ENCODE results near the gene RPH3AL.
"Not testable (repeated sequence)": the region's sequence is repeated elsewhere in the genome, so short reads cannot be mapped to it uniquely, and the experiment has no call there.

Gene RPH3AL

DNA sequence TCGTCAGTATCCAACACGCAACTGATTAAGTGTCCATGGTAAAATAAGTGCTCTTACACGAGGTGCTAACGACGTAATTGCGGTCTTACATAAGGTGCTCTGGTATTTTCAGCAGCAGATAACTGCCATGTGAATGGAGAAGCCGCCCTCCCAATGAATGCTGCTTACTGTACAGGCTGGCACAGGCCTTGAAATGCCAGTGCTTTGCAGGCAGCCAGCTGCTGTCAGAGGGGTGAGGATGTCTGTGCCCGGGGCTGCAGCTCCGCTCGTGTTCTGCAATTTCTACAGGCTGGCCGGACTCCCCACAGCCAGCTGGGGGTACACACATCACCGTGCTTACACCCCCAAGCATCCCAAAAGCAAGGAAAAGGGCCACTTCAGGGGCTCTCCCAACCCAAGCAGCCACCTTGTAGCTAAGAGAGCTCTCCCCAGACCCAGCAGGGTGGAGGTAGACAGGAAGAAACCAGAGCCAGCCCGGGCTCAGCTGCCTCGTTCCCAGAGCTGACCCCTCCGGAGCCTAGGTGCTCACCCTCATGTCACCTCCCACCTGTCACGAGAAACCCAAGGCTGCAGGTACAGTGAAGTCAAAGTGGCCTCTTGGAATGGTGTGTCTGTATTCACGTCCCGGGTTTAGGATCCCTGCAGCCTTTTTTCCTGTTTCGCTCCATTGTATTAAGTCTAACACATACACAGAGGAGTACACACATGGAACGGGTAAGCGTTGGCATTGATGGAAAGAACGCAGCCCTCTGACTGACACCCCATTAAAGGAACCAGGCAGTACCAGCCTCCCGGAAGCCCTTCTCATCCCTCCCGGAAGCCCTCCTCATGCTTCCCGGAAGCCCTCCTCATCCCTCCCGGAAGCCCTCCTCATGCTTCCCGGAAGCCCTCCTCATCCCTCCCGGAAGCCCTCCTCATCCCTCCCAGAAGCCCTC is 27.2 kb upstream of the RPH3AL start:
- no peak for DNase-seq (ENCODE audit: low read depth)

DNA sequence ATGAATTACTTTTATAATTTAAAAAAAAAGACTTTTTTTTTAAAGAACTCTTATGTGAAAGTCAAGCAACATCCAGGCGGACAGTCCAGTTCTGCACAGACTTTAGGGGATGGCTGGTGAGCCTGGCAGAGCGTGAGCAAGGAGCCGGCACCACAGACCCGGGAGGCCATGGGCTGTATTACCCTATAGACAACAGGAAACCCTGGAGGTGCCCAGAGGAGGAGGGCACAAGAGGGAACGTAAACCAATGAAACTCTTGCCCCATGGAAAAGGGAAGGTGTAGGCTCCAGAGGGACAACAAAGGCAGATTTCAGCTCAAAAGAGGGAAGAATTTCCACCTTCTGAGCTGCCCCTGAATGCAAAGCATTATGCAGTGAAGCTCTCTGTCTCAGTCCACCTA is 25.5 kb upstream of the RPH3AL start:
- DNase-seq (ENCODE audit: low read depth), result no peak

DNA sequence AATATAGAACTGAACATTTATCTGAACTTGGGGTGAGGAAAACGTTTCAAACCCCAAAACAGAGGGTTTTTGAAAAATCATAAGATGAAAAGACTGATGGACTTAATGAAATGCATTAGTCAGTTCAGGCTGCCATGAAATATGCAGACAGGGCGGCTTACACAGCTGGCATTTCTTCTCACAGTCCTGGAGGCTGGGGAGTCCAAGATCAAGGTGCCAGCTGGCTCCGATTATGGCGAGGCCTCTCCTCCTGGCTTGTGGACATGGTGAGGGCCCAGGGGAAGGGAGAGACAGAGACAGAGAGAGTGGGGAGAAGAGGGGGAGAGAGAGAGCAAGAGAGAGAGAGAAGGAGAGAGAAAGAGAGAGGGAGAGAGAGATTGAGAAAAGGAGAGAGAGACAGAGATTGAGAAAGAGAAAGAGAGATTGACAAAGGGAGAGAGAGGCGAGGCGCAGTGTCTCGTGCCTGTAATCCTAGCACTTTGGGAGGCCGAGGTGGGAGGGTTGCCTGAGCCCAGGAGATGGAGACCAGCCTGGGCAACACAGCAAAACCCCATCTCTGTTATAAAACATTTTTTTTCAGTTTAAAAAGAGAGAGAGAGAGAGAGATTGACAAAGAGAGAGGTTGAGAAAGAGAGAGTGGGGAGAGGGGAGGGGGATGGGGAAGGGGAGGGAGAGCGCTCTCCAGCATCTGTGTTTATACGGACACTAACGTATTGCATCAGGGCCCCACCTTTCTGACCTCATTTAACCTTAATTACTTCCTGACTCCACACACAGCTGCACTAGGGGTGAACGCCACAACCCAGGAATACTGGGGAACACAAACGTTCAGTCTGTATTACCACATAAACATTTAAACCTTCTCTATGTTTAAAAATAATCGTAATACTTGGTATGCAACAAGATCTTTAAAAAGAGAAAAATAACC is 24.6 kb upstream of the RPH3AL start:
- DNase-seq (ENCODE audit: low read depth), result peak; percentile 22

DNA sequence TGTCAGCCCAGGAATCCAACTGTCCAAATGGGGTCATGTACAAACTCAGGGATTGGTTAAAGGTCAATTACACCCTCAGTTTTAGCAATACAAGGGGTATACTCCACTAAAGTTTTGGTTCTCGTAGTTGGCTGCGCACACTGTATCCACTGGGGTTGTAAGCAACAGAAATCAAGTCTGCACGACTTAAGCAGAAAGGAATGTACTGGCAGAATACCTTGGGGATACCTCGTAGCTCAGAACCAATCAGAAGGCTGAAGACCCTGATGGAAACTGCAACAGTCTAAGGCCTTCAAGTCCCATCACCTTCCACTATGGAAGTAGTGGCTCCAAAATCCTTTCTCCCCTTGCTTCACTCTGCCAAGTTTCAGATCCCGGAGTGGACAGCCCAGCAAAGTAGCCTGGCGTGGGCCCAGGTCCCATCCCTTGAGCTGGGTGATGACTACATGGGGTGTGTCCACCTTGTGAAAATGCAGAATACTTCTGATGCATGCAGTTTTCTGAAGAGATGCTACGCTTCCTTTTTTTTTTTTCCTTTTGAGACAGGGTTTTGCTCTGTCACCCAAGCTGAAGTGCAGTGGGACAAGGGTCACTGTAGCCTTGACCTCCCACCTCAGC is 21.1 kb upstream of the RPH3AL start:
- no peak for DNase-seq (ENCODE audit: low read depth)

GRCh38 chr17:372157-373152 is 19.8 kb upstream of the RPH3AL start:
- no peak for DNase-seq (ENCODE audit: low read depth)

DNA sequence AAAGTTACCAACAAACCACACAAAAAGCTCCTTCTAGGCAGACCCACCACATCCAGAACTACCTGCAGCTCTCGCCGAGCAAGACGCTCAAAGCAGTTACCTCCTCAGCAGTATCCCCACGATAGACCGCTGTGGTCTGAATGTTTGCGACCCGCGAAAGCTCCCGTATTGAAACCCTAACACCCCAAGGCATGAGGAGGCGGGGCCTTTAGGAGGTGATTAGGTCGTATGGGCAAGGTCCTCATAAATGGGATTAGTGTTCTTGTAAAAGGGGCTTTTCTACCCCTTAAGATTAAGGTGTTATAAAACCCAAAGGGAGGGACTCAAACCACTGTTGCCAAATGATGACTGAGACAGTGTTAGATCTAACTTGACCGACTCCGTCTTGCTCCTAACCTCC is 19.0 kb upstream of the RPH3AL start:
- no peak for DNase-seq (ENCODE audit: low read depth)

DNA sequence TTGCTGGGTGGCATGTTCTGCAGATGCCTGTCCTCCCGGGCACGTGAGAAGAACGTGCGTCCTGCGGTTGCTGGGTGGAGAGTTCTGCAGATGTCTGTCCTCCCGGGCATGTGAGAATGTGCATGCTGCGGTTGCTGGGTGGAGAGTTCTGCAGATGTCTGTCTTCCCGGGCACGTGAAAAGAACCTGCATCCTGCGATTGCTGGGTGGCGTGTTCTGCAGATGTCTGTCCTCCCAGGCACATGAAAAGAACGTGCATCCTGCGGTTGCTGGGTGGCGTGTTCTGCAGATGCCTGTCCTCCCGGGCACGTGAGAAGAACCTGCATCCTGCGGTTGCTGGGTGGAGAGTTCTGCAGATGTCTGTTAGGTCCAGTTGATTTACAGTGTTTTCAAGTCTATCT is 15.0 kb upstream of the RPH3AL start:
- DNase-seq (ENCODE audit: low read depth), result not testable (repeated sequence)

DNA sequence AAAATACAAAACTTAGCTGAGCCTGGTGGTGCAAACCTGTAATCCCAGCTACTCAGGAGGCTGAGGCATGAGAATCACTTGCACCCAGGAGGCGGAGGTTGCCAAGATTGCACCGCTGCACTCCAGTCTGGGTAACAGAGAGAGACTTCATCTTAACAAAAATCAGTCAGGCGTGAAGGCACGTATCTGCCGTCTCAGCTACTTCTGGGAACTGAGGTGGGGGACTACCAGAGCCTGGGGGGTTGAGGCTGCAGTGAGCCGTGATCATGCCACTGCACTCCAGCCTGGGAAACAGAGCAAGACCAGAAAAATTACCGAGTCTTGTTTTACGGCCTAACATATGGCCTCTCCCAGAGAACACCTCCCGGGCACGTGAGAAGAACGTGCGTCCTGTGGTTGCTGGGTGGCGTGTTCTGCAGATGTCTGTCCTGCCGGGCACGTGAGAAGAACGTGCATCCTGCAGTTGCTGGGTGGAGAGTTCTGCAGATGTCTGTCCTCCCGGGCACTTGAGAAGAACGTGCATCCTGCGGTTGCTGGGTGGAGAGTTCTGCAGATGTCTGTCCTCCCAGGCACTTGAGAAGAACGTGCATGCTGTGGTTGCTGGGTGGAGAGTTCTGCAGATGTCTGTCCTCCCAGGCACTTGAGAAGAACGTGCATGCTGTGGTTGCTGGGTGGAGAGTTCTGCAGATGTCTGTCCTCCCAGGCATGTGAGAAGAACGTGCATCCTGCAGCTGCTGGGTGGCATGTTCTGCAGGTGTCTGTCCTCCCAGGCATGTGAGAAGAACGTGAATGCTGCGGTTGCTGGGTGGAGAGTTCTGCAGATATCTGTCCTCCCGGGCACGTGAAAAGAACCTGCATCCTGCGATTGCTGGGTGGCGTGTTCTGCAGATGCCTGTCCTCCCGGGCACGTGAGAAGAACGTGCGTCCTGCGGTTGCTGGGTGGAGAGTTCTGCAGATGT is 14.3 kb upstream of the RPH3AL start:
- not testable (repeated sequence) for DNase-seq (ENCODE audit: low read depth)

DNA sequence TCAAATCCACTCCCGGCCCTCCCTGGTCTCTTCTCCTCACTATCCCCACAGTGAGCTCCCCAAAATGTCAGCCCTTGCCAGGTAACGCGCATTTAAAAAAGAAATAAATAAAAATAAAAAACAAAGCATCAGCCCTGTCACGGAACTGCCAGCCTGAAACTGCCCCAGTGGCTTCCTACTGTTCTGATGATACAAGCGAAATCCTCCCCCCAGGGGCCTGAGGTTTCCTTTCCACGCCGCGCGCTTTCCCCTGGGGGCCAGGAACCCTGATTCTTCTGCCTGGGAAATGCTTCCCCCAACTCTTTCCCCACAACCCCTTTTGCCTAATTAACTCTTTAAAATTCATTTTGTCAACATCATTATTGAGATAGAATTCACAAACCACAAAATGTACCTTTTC is 12.2 kb upstream of the RPH3AL start:
- no peak for DNase-seq (ENCODE audit: low read depth)

GRCh38 chr17:364308-364707 is 11.7 kb upstream of the RPH3AL start:
- DNase-seq (ENCODE audit: low read depth), result no peak

DNA sequence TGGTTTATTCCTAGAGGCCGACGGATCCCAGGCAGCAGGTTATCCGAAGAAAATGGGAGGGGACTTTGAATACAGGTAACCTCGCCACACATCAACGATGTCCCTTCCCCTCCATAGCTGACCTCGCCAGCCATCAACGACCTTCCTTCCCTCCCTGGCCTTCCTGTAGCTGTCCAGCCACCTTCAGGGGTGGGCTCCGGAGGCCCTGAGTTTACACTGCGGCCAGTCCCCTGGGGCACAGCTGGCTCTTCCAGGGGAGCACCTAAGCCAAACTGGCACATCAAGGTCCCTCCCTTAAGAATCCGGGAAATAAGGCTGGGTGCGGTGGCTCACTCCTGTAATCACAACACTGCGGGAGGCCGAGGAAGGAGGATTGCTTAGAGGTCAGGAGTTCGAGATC is 10.1 kb upstream of the RPH3AL start:
- no peak for DNase-seq (ENCODE audit: low read depth)

DNA sequence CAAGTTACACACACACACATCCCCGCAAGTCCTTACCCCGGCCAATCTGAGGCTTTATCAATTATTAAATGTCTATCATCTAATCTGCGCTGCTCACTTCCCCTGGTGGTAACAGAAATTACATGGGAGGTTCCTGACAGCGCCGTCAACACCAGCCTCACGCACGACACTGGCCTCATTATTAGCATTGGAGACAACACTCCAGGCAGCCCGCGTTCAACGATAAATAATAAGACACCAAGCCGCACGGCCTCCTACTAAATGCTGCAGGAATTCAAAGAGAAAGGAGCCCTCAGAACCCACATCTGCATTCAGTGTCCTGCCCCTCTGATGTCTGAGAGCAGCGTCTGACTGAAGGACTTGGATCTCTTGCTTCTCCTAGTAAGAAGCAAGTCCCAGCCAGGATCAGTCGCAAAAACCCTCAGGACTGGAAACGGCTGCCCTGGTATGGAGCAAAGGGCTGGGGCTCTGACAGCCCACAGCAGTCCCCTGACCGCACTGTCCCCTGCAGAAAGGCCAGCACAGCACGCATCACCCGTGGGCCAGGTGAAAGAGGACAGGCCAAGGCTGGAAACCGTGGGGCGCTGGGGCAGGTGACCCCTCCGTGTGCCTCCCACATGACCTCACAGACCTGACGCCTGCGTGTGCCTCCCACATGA is 7.6 kb upstream of the RPH3AL start:
- DNase-seq (ENCODE audit: low read depth), result no peak

DNA sequence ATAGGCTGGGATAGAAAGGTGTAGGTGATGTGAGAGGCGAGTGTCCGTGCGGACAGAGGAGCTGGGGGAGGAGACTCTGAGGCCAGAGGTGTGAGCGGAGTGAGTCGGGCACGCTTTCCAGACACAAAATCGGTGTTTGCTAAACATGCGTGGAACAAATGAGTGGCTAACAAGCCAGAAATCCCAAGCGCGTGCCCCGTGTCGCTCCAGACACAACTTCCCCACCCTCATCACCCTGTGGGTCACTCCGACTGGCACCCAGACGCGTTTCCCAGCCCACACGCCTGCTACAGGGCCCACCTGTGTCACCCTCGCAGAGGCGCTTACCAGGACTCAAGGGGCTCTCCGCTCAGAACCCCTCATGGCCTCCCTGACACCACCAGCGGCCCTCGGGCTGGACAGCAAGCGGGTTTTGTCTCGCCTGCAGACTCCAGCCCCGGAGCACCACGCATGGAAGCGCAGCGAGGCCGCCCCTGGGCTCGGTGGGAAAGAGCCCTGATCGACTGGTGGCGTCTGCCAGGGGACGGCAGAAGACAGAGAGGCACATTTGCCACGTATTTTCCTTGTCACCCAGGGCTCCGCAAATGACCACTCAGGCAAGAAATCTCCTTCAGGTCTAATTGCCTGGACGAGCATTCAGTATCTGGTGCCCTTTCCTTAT is 6.0 kb upstream of the RPH3AL start:
- no peak for DNase-seq (ENCODE audit: low read depth)

DNA sequence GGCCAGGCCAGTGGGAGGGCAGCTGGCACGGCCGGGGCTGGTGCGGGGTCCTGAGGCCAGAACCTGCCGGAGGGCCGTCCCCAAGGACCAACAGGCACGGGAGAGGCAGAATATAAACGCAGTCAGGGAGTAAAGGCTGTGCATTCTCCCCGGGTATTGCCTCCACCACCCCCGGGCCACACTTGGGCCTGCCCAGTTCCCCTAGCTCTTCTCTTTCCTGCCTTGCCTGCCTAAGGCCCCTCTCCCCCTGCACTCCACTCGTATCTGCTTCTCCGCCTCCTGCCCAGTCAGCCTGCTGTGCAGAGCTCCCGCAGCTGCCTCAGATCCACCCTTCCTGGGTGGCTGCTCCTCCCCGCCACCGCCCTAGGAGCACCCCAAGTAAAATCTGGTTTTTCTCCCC is 5.0 kb upstream of the RPH3AL start:
- no peak for DNase-seq (ENCODE audit: low read depth)

- DNase-seq (ENCODE audit: low read depth), result no peak
These were observed 4.2 kb upstream of the RPH3AL start for GRCh38 chr17:356671-357434.

DNA sequence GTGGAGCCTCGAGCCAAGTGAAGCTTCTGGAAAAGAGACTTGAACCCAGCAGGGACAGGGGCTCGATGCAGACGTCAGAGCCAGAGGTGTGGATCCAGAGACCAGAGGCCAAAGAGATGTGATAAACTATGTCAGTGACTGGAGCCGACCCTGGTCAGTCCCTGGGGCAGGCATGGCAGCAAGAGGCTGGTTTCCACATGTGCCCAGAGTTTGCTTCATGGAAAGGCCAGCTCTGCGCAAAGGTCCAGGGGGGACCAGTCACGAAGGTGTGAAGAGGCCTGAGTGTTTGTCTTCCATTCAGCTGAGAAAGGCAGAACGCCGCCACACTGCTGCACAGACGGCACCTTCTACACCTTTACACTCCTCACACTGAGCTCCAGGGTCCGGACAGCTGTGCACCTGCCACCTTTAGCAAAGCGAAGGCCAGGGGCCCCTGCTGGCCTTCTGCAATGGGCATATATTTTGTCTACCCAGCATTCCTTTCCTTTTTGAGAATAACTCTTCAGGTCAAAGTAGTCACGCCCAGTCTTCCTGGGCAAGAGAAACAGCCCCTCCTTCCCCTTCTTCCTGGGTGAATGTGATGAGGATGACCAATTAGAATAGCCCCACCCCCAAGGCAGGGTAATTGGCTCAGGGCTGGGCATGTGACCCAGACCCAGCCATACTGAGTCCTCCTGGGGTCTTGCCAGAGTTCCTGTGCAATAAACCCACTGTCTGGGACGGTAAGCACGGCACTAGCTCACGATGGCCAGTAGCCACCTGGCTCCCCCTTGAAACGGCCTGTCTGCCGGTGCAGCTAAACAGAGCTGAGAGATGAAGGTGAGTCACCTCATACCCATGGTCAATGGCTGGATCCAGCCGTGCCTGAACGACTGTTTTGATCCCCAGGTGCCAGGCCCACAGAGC is 2.3 kb upstream of the RPH3AL start:
- DNase-seq (ENCODE audit: low read depth), result no peak

- DNase-seq (ENCODE audit: low read depth), result no peak
These were observed 1.2 kb upstream of the RPH3AL start for GRCh38 chr17:353838-354234.

All from iris pigment epithelial cell (primary cell).